Right cardiac atrium (tissue), 5 donors: Measurements from ENCODE around the gene CIITA. TPM values are rescaled to one million over a fixed set of nuclear protein-coding genes. Genes with fewer than 3 reads are reported as not detected.

Experiments
- ATAC-seq, 2 donors: fragments of 200-7000 bp; cut with Tn5 transposase; one replicate each; pipeline versions ENCODE4 v1.8.0 to v1.9.1; 2020; ENCODE audit warnings: moderate library complexity in 2 of 2, mild to moderate bottlenecking in 1 of 2
- DNase-seq, 3 donors: peaks; one replicate each; pipeline ENCODE4 v3.0.0-alpha.2; 2020
- H3K27ac ChIP-seq: one replicate; pipeline ENCODE4 v1.5.1; 2013; ENCODE audit warnings: mild to moderate bottlenecking, low read length, control low read depth, moderate library complexity
- H3K27me3 ChIP-seq: one replicate; pipeline ENCODE4 v1.6.1; 2013; ENCODE audit not compliant: control insufficient read depth, insufficient read depth
- H3K4me1 ChIP-seq: one replicate; pipeline ENCODE4 v1.6.1; 2013; ENCODE audit warnings: low read length; ENCODE audit not compliant: control insufficient read depth, insufficient read depth
- H3K4me3 ChIP-seq: one replicate; pipeline ENCODE4 v1.5.1; 2013; ENCODE audit warnings: low read length, control low read depth
- H3K9me3 ChIP-seq: one replicate; pipeline ENCODE4 v1.6.1; 2013; ENCODE audit warnings: low read length; ENCODE audit not compliant: control insufficient read depth
- WGBS: extraction: QIAGEN DNeasy Blood & Tissue Kit; methylation state at CpG from one replicate; pipeline ENCODE4 v1.1.7; 2013; 5-methylcytosine and 5-hydroxymethylcytosine counted together
- intact Hi-C, 4 donors: fragments of 100-400 bp; cut with DNase I; formaldehyde crosslinking; loops; one replicate each; pipeline versions ENCODE4 v1.11.0 to v1.14.0; 2022 to 2023
- polyA plus RNA-seq: library from polyadenylated mRNA; stranded (reverse); fragments of 200-250 nt; gene quantifications from one replicate; pipeline ENCODE4 v1.2.3, GENCODE V29; 2013
- total RNA-seq, 4 donors: library from RNA; stranded (reverse); fragmentation: NEBNext Ultra II Directional; extraction: Animal tissue kit (Norgen Biotek cat#: 25700); gene quantifications; one replicate each; pipeline ENCODE4 v1.2.1, GENCODE V29; 2021
- donor health status: healthy with polysubstance abuse.
- donor health status: DM: no; HTN: yes; CAD: no.
- donor health status: DM: no; HTN: no; CAD: no.
- donor health status: DM: no; HTN: yes; CAD: no; lungs with severe emphysema.
- donor health status: DM: yes; HTN: yes; CAD: no.

The CIITA gene
- total and polyA plus RNA-seq, 5 donors: 5.3 to 9.1 (median 7.3) TPM

DNA sequence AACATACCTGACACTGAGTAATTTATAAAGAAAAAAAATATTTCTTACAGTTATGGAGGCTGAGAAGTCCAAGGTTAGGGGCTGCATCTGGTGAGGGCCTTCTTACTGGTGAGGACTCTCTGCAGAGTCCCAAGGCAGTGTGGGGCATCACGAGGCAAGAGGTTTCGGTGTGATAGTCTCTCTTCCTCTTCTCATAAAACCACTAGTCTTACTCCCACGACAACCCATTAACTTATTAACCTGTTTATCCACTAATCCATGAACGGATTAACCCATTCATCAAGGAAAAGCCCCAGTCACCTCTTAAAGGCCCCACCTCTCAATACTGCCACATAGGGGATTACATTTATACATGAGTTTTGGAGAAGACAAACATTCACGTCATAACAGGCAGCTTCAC, 20.1 kb downstream of the CIITA start:
- Histone ChIP-seq H3K27me3 (no peaks in the 10 kb centered on the region), H3K4me1 (no peaks in the 10 kb centered on the region), H3K9me3 (no peaks in the 10 kb centered on the region), H3K27ac (no peak overlapping the region), H3K4me3 (no peak overlapping the region)
- WGBS: 70% methylated on average over 5 of the region's 5 CpGs
- no peak for ATAC-seq
- DNase-seq: no peak
- intact Hi-C loops: no loop called here

DNA sequence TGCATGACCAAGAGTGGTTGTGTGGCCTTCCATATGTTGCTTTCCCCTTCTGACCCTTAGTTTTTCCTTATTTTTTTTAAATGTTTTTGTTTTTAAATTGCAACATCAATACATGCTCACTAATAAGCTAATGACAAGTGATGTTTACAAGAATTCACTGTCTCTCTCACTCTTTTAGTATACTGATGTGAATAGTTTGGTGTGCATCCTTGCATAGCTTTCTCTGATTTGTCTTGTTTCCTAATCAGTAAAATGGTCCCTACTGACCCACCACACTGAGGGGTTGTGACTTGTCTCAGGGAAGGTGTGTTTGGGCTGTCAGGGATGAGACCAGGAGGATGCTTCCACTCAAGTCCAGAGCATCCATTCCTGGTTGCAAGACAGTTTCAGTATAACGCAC, 26.0 kb downstream of the CIITA start:
- no peak for DNase-seq
- 94% methylated on average over 1 of the region's 1 CpG for WGBS
- no peaks in the 10 kb centered on the region for H3K27me3 ChIP-seq
- no peak for ATAC-seq
- intact Hi-C loops: no loop called here
- H3K27ac ChIP-seq: no peak overlapping the region
- H3K4me1 ChIP-seq: no peaks in the 10 kb centered on the region
- no peak overlapping the region for H3K4me3 ChIP-seq
- H3K9me3 ChIP-seq: no peaks in the 10 kb centered on the region

DNA sequence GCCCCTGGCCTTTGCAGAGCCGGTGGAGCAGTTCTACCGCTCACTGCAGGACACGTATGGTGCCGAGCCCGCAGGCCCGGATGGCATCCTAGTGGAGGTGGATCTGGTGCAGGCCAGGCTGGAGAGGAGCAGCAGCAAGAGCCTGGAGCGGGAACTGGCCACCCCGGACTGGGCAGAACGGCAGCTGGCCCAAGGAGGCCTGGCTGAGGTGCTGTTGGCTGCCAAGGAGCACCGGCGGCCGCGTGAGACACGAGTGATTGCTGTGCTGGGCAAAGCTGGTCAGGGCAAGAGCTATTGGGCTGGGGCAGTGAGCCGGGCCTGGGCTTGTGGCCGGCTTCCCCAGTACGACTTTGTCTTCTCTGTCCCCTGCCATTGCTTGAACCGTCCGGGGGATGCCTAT, 29.5 kb downstream of the CIITA start:
- H3K9me3 ChIP-seq: no peaks in the 10 kb centered on the region
- peak in 1 of 2 donors; percentile 12 for ATAC-seq
- DNase-seq: peak in 1 of 3 donors; percentile 50
- H3K4me1 ChIP-seq: no peaks in the 10 kb centered on the region
- H3K27ac ChIP-seq: no peak overlapping the region
- 89% methylated on average over 19 of the region's 19 CpGs for WGBS
- no peak overlapping the region for H3K4me3 ChIP-seq
- intact Hi-C loops: no loop called here
- no peaks in the 10 kb centered on the region for H3K27me3 ChIP-seq

DNA sequence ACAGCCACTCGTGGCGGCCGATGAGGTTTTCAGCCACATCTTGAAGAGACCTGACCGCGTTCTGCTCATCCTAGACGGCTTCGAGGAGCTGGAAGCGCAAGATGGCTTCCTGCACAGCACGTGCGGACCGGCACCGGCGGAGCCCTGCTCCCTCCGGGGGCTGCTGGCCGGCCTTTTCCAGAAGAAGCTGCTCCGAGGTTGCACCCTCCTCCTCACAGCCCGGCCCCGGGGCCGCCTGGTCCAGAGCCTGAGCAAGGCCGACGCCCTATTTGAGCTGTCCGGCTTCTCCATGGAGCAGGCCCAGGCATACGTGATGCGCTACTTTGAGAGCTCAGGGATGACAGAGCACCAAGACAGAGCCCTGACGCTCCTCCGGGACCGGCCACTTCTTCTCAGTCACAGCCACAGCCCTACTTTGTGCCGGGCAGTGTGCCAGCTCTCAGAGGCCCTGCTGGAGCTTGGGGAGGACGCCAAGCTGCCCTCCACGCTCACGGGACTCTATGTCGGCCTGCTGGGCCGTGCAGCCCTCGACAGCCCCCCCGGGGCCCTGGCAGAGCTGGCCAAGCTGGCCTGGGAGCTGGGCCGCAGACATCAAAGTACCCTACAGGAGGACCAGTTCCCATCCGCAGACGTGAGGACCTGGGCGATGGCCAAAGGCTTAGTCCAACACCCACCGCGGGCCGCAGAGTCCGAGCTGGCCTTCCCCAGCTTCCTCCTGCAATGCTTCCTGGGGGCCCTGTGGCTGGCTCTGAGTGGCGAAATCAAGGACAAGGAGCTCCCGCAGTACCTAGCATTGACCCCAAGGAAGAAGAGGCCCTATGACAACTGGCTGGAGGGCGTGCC, 30.1 kb downstream of the CIITA start:
- WGBS: 75% methylated on average over 46 of the region's 46 CpGs
- no peaks in the 10 kb centered on the region for H3K4me1 ChIP-seq
- no peaks in the 10 kb centered on the region for H3K9me3 ChIP-seq
- no peak overlapping the region for H3K27ac ChIP-seq
- H3K4me3 ChIP-seq: no peak overlapping the region
- intact Hi-C loops: no loop called here
- no peaks in the 10 kb centered on the region for H3K27me3 ChIP-seq
- ATAC-seq: peak; percentile 49 to 59
- DNase-seq: peak in 2 of 3 donors; percentile 69 to 70

DNA sequence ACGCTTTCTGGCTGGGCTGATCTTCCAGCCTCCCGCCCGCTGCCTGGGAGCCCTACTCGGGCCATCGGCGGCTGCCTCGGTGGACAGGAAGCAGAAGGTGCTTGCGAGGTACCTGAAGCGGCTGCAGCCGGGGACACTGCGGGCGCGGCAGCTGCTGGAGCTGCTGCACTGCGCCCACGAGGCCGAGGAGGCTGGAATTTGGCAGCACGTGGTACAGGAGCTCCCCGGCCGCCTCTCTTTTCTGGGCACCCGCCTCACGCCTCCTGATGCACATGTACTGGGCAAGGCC, 30.7 kb downstream of the CIITA start:
- 91% methylated on average over 21 of the region's 21 CpGs for WGBS
- DNase-seq: no peak
- no peak overlapping the region for H3K4me3 ChIP-seq
- ATAC-seq: no peak
- H3K4me1 ChIP-seq: no peaks in the 10 kb centered on the region
- no peaks in the 10 kb centered on the region for H3K9me3 ChIP-seq
- intact Hi-C loops: no loop called here
- no peaks in the 10 kb centered on the region for H3K27me3 ChIP-seq
- H3K27ac ChIP-seq: no peak overlapping the region

DNA sequence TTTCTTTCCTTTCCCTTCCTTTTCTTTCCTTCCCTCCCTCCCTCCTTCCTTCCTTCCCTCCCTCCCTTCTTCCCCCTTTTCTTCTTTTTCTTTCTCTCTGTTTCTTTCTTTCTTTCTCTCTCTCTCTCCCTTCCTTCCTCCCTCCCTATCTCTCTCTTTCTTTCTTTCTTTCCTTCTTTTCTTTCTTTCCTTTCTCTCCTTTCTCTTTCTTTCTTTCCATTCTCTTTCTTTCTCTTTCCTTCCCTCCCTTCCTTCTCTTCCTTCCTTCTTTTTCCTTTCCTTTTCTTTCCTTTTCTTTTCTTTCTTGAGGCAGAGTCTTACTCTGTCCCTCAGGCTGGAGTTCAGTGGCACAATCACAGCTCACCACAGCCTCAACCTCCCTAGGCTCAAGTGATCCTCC, 34.3 kb downstream of the CIITA start:
- intact Hi-C loops: loop anchor here in 3 of 4 donors (10.0 kb wide), 3 partner anchors 76 to 396 kb away; no protein-coding TSS in a partner anchor
- Histone ChIP-seq H3K4me1 (no peaks in the 10 kb centered on the region), H3K27ac (no peak overlapping the region), H3K9me3 (no peaks in the 10 kb centered on the region), H3K4me3 (no peak overlapping the region), H3K27me3 (no peaks in the 10 kb centered on the region)
- ATAC-seq (no peak), DNase-seq (no peak)

DNA sequence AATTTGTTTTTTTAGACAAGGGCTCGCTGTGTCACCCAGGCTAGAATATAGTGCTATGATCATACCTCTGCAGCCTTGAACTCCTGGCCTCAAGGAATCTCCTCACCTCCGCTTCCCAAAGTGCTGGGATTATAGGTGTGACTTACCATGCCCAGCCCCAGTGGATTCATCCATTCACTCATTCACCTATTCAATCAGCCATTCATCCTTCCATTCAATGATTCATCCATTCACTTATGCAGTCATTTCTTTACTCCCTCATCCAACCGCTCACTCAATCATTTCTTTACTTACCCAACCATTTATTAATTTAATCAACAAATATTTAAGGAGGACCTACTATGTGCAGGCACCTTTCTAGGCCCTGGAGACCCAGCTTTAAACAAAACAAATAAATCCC, 39.5 kb downstream of the CIITA start:
- WGBS: 64% methylated on average over 3 of the region's 3 CpGs
- Histone ChIP-seq H3K9me3 (no peaks in the 10 kb centered on the region), H3K4me3 (no peak overlapping the region), H3K4me1 (no peaks in the 10 kb centered on the region), H3K27ac (no peak overlapping the region), H3K27me3 (no peaks in the 10 kb centered on the region)
- ATAC-seq: no peak
- intact Hi-C loops: loop anchor here (5.0 to 10.0 kb wide), 6 partner anchors 82 to 402 kb away; no protein-coding TSS in a partner anchor
- DNase-seq: no peak

DNA sequence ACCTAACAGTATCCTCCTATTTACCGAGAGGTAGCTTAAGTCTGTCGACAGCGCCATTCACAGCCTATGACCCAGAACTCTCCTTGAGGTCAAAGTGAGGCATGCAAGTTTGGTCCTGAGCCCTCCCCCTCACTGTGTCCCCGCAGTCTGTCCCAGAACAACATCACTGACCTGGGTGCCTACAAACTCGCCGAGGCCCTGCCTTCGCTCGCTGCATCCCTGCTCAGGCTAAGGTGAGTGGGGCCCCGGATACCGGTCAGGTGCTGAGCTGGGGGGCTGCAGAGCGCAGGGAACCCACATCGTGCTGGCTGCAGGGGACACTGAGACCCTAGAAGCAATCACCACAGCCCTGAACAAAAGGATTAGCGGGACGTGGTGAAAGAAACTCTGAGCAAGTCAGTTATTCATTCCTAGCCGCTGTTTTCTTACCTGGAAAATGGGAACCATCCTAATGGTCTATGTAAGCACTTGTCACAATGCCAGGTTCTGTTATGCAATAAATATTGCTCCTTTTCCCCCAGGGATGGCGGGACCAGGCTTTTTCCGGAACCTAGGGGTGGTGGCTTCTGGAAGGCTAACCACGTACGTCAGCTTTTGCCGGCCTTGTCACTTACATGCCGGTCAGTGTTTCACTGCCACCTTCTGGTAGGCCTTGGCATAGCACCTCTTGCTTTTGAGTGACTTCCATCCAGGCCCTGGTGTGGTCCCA, 41.4 kb downstream of the CIITA start:
- H3K4me1 ChIP-seq: peaks cover 6% of the 10 kb centered on the region
- ATAC-seq (peak; percentile 78 to 82), DNase-seq (peak; percentile 94 to 98 (median 95))
- H3K9me3 ChIP-seq: no peaks in the 10 kb centered on the region
- 47% methylated on average over 21 of the region's 21 CpGs for WGBS
- H3K27me3 ChIP-seq: no peaks in the 10 kb centered on the region
- H3K27ac ChIP-seq: no peak overlapping the region
- H3K4me3 ChIP-seq: no peak overlapping the region
- intact Hi-C loops: loop anchor here (5.0 to 10.0 kb wide), 6 partner anchors 84 to 404 kb away; no protein-coding TSS in a partner anchor

DNA sequence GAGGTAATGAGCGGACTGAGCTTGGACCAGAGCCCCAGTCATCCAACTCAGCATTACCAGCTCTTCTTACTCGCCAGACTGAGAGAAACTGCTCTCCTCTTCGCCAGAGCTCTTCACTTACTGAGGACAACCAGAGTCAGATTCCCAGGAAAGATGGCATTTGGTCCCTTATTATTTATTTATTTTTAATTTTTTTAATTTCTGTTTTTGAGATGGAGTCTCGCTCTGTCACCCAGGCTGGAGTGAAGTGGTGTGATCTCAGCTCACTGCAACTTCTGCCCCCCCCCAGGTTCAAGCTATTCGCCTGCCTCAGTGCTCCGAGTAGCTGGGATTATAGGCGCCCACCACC, 42.0 kb downstream of the CIITA start:
- intact Hi-C loops: loop anchor here (5.0 to 10.0 kb wide), 6 partner anchors 84 to 404 kb away; no protein-coding TSS in a partner anchor
- 55% methylated on average over 7 of the region's 7 CpGs for WGBS
- H3K4me3 ChIP-seq: no peak overlapping the region
- no peak for DNase-seq
- no peaks in the 10 kb centered on the region for H3K9me3 ChIP-seq
- no peak for ATAC-seq
- H3K27me3 ChIP-seq: no peaks in the 10 kb centered on the region
- no peak overlapping the region for H3K27ac ChIP-seq
- H3K4me1 ChIP-seq: peaks cover 6% of the 10 kb centered on the region

DNA sequence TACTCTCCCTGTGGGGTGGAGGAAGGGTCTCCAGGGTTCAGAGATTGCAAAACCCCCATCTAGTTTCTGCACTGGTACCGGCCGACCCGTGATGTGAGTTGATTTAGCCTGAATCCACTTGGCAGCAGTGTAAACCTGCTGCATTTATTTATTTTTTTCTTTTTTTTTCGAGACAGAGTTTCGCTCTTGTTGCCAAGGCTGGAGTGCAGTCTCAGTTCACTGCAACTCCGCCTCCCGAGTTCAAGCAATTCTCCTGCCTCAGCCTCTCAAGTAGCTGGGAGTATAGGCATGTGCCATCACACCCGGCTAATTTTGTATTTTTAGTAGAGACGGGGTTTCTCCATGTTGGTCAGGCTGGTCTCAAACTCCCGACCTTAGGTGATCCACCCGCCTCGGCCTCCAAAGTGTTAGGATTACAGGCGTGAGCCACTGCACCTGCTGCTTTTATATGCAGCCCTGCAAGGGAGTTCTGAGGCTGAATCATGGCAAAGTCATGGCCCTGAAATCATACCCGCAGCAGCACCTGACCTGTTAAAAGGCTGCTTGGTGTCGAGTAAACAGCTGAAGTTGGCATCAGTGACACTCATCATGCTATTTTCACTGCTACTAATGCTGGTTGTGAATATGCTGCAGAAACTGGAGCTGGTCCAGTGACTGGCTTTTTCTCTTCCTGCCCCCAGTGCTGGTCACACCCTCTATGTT, 43.9 kb downstream of the CIITA start:
- intact Hi-C loops: loop anchor here in 2 of 4 donors (5.0 to 10.0 kb wide), 2 partner anchors 166 to 174 kb away; no protein-coding TSS in a partner anchor
- peak overlapping the region; percentile 86 for H3K27ac ChIP-seq
- DNase-seq: peak in 1 of 3 donors; percentile 58

More for the DNA sequence above, 43.9 kb downstream of the CIITA start:
- no peak overlapping the region for H3K4me3 ChIP-seq
- H3K4me1 ChIP-seq: peaks cover 6% of the 10 kb centered on the region
- WGBS: 57% methylated on average over 15 of the region's 15 CpGs
- no peaks in the 10 kb centered on the region for H3K9me3 ChIP-seq
- H3K27me3 ChIP-seq: no peaks in the 10 kb centered on the region
- ATAC-seq: no peak
